PC-3 (cell line): ENCODE measurements around the gene HES1. TPM values are rescaled to one million over a fixed set of nuclear protein-coding genes. Genes with fewer than 3 reads are reported as not detected.

Source experiments
- ATAC-seq: fragments of 200-7000 bp; cut with Tn5 transposase; 2 replicates; pipeline ENCODE4 v1.9.1; 2020; ENCODE audit warnings: mild to moderate bottlenecking, moderate library complexity
- BruUV-seq: library from RNA; stranded (reverse); fragments of 400-500 nt; replicated peaks from 2 replicates; lab custom pipeline; 2021; lab: Mats Ljungman, UMichigan
- CTCF ChIA-PET: fragments of 300-600 bp; sonication (Branson Sonifier 250); formaldehyde crosslinking; loops from one replicate; lab custom pipeline; 2022; ENCODE audit warnings: antibody characterized with exemption; lab: Charles Lee
- POLR2A ChIA-PET: fragments of 300-600 bp; sonication (Branson Sonifier 250); formaldehyde crosslinking; loops from one replicate; lab custom pipeline; 2022; ENCODE audit warnings: antibody characterized with exemption; ENCODE audit not compliant: unreplicated experiment; lab: Charles Lee
- DNase-seq: peaks from one replicate; pipeline ENCODE4 v3.0.0-alpha.2; 2015
- H2AFZ ChIP-seq: fragments of 300-600 bp; sonication (generic); 2 replicates; pipeline ENCODE4 v1.6.0; 2016; ENCODE audit warnings: antibody characterized with exemption, low read length
- H3F3A ChIP-seq: fragments of 300-600 bp; sonication (generic); one replicate; pipeline ENCODE4 v1.6.0; 2017; ENCODE audit warnings: antibody characterized with exemption, low read length, control low read depth, mild to moderate bottlenecking; ENCODE audit not compliant: unreplicated experiment
- H3K27ac ChIP-seq: fragments of 300-600 bp; sonication (generic); 2 replicates; pipeline ENCODE4 v1.5.1; 2016; ENCODE audit warnings: mild to moderate bottlenecking, low read length
- H3K27me3 ChIP-seq: fragments of 300-600 bp; sonication (generic); 2 replicates; pipeline ENCODE4 v1.6.1; 2016; ENCODE audit warnings: low read length, mixed read lengths
- H3K36me3 ChIP-seq: fragments of 300-600 bp; sonication (generic); 2 replicates; pipeline ENCODE4 v1.6.1; 2016; ENCODE audit warnings: low read depth, mixed run types, low read length, mixed read lengths
- H3K4me1 ChIP-seq: fragments of 300-600 bp; sonication (generic); 2 replicates; pipeline ENCODE4 v1.5.1; 2016; ENCODE audit warnings: low read length; ENCODE audit not compliant: insufficient read depth
- H3K4me2 ChIP-seq: fragments of 300-600 bp; sonication (generic); 2 replicates; pipeline ENCODE4 v1.6.0; 2016; ENCODE audit warnings: low read length
- H3K4me3 ChIP-seq: fragments of 300-600 bp; sonication (generic); 2 replicates; pipeline ENCODE4 v1.5.1; 2016; ENCODE audit warnings: mild to moderate bottlenecking, low read length, mixed read lengths
- H3K79me2 ChIP-seq: fragments of 300-600 bp; sonication (generic); 2 replicates; pipeline ENCODE4 v1.6.1; 2017; ENCODE audit warnings: low read length, mixed read lengths
- H3K9ac ChIP-seq: fragments of 300-600 bp; sonication (generic); 2 replicates; pipeline ENCODE4 v1.6.0; 2016; ENCODE audit warnings: mild to moderate bottlenecking, low read length
- H3K9me2 ChIP-seq: fragments of 300-600 bp; sonication (generic); replicated peaks from 2 replicates; pipeline ENCODE4 v1.6.1; 2016; ENCODE audit warnings: mixed run types, low read length, mixed read lengths
- H3K9me3 ChIP-seq: fragments of 300-600 bp; sonication (generic); 2 replicates; pipeline ENCODE4 v1.6.1; 2016; ENCODE audit warnings: low read length, mixed read lengths
- H4K20me1 ChIP-seq: fragments of 300-600 bp; sonication (generic); 2 replicates; pipeline ENCODE4 v1.6.1; 2016; ENCODE audit warnings: low read length, mixed read lengths
- EZH2 ChIP-seq: fragments of 300-600 bp; sonication (generic); IDR thresholded peaks from one replicate; pipeline ENCODE4 v1.6.1; 2017; ENCODE audit warnings: antibody characterized with exemption, mild to moderate bottlenecking, low read length; ENCODE audit not compliant: unreplicated experiment
- EZH2phosphoT487 ChIP-seq: fragments of 300-600 bp; sonication (generic); IDR thresholded peaks from 2 replicates; pipeline ENCODE4 v1.6.1; 2018; ENCODE audit warnings: mild to moderate bottlenecking, antibody characterized with exemption, low read length, borderline replicate concordance
- intact Hi-C: fragments of 100-400 bp; cut with micrococcal nuclease; formaldehyde crosslinking; loops from 2 replicates; pipeline ENCODE4 v1.9.0; 2023
- total RNA-seq: library from RNA; depleted of rRNA; stranded (reverse); fragments of >200 nt; gene quantifications from 2 replicates; pipeline ENCODE4 v1.2.3, GENCODE V29; 2014
- TF ChIP-seq, protein P1 (sequence below): fragments of 300-600 bp; sonication (generic); conservative IDR thresholded peaks from 2 replicates; pipeline ENCODE4 v1.5.1; 2017; ENCODE audit warnings: antibody characterized with exemption, low read depth, mild to moderate bottlenecking, low read length

Gene HES1
- total RNA-seq, 1 experiment from 2014 or later = 906 TPM

DNA sequence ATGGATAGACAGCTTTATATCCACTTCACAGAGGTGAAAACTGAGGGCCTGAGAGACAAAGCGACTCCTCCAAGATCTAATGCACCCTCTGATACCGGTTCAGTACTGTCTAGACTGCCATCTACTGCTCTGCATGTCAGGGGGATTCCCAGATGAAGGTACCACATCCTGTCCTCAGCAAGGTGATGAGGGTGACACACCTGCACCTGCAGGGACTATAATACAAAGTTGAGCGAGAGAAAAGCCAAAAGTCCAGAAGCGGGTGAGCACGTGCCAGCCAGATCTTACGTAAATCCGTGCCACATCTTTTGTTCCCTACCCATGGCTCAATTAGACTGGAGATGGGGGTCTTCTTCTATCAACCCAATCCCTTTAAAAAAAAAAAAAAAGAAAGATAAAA lies 32.4 kb upstream of the HES1 start:
- H3K4me2 ChIP-seq = no peak overlapping the region
- no peak overlapping the region for H3K4me3 ChIP-seq
- H4K20me1 ChIP-seq = no peaks in the 10 kb centered on the region
- H3K36me3 ChIP-seq = no peaks in the 10 kb centered on the region
- DNase-seq = no peak
- H2AFZ ChIP-seq = no peak overlapping the region
- no peaks in the 10 kb centered on the region for H3K79me2 ChIP-seq
- ATAC-seq = no peak
- H3K9ac ChIP-seq = no peak overlapping the region
- TF ChIP-seq, protein P1, sequence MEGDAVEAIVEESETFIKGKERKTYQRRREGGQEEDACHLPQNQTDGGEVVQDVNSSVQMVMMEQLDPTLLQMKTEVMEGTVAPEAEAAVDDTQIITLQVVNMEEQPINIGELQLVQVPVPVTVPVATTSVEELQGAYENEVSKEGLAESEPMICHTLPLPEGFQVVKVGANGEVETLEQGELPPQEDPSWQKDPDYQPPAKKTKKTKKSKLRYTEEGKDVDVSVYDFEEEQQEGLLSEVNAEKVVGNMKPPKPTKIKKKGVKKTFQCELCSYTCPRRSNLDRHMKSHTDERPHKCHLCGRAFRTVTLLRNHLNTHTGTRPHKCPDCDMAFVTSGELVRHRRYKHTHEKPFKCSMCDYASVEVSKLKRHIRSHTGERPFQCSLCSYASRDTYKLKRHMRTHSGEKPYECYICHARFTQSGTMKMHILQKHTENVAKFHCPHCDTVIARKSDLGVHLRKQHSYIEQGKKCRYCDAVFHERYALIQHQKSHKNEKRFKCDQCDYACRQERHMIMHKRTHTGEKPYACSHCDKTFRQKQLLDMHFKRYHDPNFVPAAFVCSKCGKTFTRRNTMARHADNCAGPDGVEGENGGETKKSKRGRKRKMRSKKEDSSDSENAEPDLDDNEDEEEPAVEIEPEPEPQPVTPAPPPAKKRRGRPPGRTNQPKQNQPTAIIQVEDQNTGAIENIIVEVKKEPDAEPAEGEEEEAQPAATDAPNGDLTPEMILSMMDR = no peak
- TF ChIP-seq EZH2phosphoT487 (no peak), EZH2 (no peak)
- CTCF ChIA-PET = interaction anchor here (0.6 kb wide), 1 partner anchor 26 kb away, joined by 10 read pairs; no protein-coding TSS in a partner anchor
- no TSS peak for BruUV-seq
- no peaks in the 10 kb centered on the region for H3K9me2 ChIP-seq
- peaks cover 9% of the 10 kb centered on the region for H3K4me1 ChIP-seq
- H3F3A ChIP-seq = no peaks in the 10 kb centered on the region
- no peaks in the 10 kb centered on the region for H3K27me3 ChIP-seq
- no peak overlapping the region for H3K27ac ChIP-seq
- no peaks in the 10 kb centered on the region for H3K9me3 ChIP-seq
- intact Hi-C loops = no loop called here
- POLR2A ChIA-PET = interaction anchor here (0.6 kb wide), 1 partner anchor 27 kb away, joined by 4 read pairs; no protein-coding TSS in a partner anchor

DNA sequence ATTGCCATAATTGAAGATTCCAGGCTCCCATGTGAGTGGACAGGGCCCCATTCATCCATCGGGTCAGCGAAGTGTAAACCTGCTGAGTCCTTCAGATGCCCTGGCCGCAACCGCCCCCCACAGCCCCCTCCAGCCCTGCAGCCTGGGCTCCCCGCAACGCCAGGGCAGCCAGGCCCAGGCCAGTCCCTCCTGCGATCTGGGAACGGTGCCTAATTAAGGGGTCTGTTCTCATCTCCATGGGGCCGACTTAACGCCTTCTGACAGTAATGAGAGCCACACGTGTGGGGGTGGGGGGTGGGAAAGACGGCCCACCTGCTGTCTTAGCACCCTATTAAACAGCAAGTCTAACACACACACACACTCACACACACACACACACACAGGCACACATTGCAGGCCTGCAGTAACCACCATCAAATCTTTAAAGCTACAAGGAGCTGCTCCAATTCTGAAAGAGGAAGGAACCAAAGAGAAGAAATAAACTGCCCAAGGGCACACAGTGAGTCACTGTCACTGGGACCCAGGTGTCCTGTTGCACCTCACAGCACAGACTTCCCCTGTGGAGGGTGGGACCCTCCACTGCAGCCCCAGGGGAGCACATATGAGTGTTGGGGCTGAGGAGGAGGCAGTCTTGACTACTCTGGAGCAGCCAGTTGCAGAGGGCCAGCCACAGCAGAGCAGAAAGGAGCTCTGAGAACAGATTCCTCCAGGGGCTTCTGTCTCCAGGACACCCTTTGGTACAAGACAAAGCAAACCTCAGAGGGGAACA lies 31.8 kb upstream of the HES1 start:
- DNase-seq = peak; percentile 43
- no peak overlapping the region for H3K27ac ChIP-seq

More for the DNA sequence above, 31.8 kb upstream of the HES1 start:
- Histone ChIP-seq H3K27me3 (no peaks in the 10 kb centered on the region), H3K4me3 (no peak overlapping the region), H3K4me2 (no peak overlapping the region), H3K36me3 (no peaks in the 10 kb centered on the region), H3F3A (no peaks in the 10 kb centered on the region), H3K9me2 (no peaks in the 10 kb centered on the region), H3K4me1 (peaks cover 9% of the 10 kb centered on the region), H4K20me1 (no peaks in the 10 kb centered on the region), H3K9me3 (no peaks in the 10 kb centered on the region), H3K9ac (no peak overlapping the region), H2AFZ (no peak overlapping the region), H3K79me2 (no peaks in the 10 kb centered on the region)
- ChIA-PET POLR2A (interaction anchor here (0.6 kb wide), 2 partner anchors 26 to 27 kb away, joined by 3 to 4 read pairs; no protein-coding TSS in a partner anchor), CTCF (interaction anchor here (0.6 kb wide), 1 partner anchor 25 kb away, joined by 10 read pairs; no protein-coding TSS in a partner anchor)
- BruUV-seq = no TSS peak
- TF ChIP-seq, protein P1 = no peak
- TF ChIP-seq EZH2 (no peak), EZH2phosphoT487 (no peak)
- intact Hi-C loops = no loop called here
- peak; percentile 63 for ATAC-seq
